ENCODE results near the gene KCNQ1. TPM values are rescaled to one million over a fixed set of nuclear protein-coding genes. Genes with fewer than 3 reads are reported as not detected.

Gene KCNQ1
- total and polyA plus RNA-seq, 8 donors, result 7.1 to 37.7 (median 9.9) TPM

DNA sequence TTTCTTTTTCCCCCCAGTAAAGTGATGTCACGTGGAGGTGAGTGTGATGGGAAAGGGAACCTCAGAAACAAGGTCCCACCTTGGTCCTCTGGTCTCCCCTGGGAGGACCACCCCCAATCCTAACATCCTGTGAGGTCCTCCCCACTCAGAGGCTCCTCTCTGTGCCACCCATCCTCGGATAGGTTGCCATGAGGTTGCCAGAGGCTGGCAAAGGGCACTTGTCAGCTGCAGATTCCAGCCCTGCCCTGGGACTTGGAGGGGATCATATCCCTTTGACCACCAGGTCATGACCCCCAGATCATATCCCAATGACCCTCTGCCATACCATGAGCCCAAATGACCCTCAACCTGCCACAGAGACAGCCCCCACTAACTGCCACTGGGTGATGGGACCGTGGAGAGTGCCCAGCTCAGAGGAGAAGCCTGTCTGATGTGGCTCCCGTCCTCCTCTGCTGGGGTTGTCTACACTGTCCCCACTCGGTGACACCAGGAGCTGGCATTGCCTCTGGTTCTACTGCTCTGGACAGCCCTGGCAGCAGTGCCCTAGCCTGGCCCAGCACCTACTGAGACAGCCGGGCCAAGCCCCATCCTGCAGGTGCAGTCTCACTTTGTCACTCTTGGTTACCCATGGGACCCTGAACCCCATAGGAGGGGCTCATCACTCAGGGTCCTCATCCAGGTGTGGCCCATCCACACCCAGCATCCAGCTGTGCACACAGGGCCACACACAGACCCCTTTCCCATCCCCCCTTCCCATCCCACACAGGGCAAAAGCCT, 345.2 kb downstream of the KCNQ1 start:
- intact Hi-C loops (cut with DNase I), result no loop called here
- no peaks in the 10 kb centered on the region for H3K9me3 ChIP-seq
- H3K36me3 ChIP-seq, result no peaks in the 10 kb centered on the region
- no peak for ATAC-seq
- peaks cover 0 to 18% of the 10 kb centered on the region in 2 donors for H3K27me3 ChIP-seq
- H3K4me1 ChIP-seq, result peaks cover 0 to 12% of the 10 kb centered on the region in 2 donors
- DNase-seq, result peak in 2 of 4 donors; percentile 14 to 36
- H3K27ac ChIP-seq, result no peak overlapping the region
- H3K4me3 ChIP-seq, result no peak overlapping the region
- TF ChIP-seq, protein P1, sequence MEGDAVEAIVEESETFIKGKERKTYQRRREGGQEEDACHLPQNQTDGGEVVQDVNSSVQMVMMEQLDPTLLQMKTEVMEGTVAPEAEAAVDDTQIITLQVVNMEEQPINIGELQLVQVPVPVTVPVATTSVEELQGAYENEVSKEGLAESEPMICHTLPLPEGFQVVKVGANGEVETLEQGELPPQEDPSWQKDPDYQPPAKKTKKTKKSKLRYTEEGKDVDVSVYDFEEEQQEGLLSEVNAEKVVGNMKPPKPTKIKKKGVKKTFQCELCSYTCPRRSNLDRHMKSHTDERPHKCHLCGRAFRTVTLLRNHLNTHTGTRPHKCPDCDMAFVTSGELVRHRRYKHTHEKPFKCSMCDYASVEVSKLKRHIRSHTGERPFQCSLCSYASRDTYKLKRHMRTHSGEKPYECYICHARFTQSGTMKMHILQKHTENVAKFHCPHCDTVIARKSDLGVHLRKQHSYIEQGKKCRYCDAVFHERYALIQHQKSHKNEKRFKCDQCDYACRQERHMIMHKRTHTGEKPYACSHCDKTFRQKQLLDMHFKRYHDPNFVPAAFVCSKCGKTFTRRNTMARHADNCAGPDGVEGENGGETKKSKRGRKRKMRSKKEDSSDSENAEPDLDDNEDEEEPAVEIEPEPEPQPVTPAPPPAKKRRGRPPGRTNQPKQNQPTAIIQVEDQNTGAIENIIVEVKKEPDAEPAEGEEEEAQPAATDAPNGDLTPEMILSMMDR (IDR thresholded peaks at IDR 0.05), result no peak

DNA sequence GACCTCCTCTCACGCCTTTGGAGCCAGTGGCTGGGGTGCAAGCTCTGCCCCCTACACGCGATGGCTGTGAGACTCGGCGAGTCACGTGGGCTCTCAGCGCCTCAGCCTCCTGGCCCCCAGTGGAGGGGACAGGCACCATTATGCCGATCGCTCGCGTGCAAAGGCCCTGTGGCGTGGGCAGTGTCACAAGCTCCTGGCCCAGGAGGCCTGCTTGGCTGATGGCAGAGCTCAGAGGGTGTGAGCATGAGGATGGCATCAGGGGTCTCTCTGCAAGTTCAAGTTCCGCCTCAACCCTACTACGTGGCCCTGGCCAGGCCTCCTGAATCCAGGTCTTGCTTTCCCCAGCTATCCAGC, 345.7 kb downstream of the KCNQ1 start:
- Histone ChIP-seq H3K9me3 (no peaks in the 10 kb centered on the region), H3K27me3 (peaks cover 0 to 18% of the 10 kb centered on the region in 2 donors), H3K27ac (no peak overlapping the region), H3K4me1 (peaks cover 0 to 12% of the 10 kb centered on the region in 2 donors), H3K4me3 (no peak overlapping the region), H3K36me3 (no peaks in the 10 kb centered on the region)
- no peak for ATAC-seq
- intact Hi-C loops (cut with DNase I), result no loop called here
- DNase-seq, result peak in 2 of 4 donors; percentile 26 to 59
- TF ChIP-seq, protein P1 (IDR thresholded peaks at IDR 0.05), result no peak

DNA sequence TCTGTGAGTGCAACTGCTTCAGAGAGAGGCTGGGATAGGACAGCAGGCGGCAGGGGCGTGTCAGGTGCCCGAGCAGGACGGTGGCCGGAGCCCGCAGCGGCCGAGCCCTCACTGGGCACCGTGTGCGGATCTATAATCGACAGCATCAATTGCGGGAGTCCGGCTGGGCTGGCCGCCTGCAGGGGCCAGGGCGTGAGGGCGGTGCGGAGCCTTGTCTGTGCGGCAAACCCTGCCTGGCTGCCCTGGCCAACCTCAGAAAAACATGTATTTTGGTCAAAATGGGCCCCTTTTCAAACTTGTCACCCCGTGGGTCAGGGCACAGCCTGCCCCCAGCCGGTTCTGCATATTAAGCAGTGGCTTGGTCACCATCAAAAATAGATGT, 346.3 kb downstream of the KCNQ1 start:
- H3K27me3 ChIP-seq, result peaks cover 0 to 18% of the 10 kb centered on the region in 2 donors
- H3K9me3 ChIP-seq, result no peaks in the 10 kb centered on the region
- H3K36me3 ChIP-seq, result no peaks in the 10 kb centered on the region
- intact Hi-C loops (cut with DNase I), result no loop called here
- TF ChIP-seq, protein P1 (IDR thresholded peaks at IDR 0.05), result no peak
- DNase-seq, result peak in 2 of 4 donors; percentile 43 to 85
- peaks cover 0 to 12% of the 10 kb centered on the region in 2 donors for H3K4me1 ChIP-seq
- peak; percentile 92 for ATAC-seq
- no peak overlapping the region for H3K27ac ChIP-seq
- peak overlapping the region; percentile 27 to 41 for H3K4me3 ChIP-seq

DNA sequence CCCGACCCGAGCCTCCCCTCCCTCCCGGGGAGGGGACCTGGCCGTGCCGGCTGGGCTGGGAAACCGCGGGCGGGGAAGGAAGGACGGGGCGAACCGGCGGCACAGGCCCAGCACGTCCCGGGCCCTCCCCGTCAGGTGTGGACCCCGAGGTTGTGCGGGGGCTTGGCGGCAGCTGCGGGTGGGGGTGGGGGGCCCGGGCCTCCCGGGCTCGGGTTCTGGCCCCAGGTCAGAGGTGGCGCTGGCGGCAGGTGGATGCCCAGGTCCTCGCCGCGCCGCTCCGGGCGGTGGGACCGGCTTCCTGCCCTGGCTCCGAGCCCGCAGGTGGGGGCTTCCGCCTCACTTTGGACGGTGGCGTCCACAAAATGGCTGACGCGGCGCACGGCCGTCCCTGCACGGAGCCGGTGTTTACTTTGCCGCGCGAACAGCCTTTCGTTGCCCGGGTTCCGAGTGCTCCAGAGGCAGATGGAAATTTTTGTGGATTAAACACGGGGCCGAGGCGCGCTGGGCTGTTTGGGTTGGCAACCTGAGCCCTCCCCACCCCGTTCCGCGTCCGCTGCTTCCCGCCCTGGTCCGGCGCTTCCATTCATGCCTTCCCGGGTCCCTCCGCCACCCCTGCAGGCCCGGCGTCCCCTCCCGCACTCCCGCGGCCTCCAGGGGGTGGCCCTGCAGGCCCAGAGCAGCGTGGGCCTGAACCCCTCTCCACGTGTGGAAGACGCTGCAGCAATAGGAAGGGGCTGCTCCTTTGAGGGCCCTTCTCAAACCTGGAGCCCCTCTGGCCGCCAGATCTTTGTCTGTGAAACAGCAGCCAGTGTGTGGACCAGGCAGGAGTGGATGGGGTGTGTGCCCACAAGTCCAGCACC, 346.9 kb downstream of the KCNQ1 start:
- Histone ChIP-seq H3K4me3 (peak overlapping the region; percentile 27 to 41), H3K27ac (no peak overlapping the region), H3K27me3 (peaks cover 0 to 18% of the 10 kb centered on the region in 2 donors), H3K36me3 (no peaks in the 10 kb centered on the region), H3K9me3 (no peaks in the 10 kb centered on the region), H3K4me1 (peaks cover 0 to 12% of the 10 kb centered on the region in 2 donors)
- ATAC-seq, result peak; percentile 59
- TF ChIP-seq, protein P1 (IDR thresholded peaks at IDR 0.05), result no peak
- peak in 2 of 4 donors; percentile 30 to 70 for DNase-seq
- intact Hi-C loops (cut with DNase I), result no loop called here
